Stimulated activated naive B cell treated with anti-CD40 and anti-IgM and Interleukin-4, amounts not matched to agents 10 μg/mL and 1 μg/mL and 100 μg/mL, for 72 hours (primary cell): ENCODE data around the gene FIBP.

Experiments
- ATAC-seq, 2 donors: fragments of 150-1000 bp; cut with Tn5 transposase; replicated peaks; 2 replicates each; pipeline ENCODE4 v1.10.0; 2021; ENCODE audit warnings: moderate library complexity in 1 of 2
- DNase-seq: peaks from one replicate; pipeline ENCODE4 v3.0.0; 2021
- H3K27ac Mint-ChIP-seq: one replicate; pipeline ENCODE4 v1.8.0; 2022; ENCODE audit warnings: mild to moderate bottlenecking, mixed read lengths
- H3K27me3 Mint-ChIP-seq, 2 donors: one replicate each; pipeline ENCODE4 v1.8.0; 2022; ENCODE audit warnings: mixed read lengths in 2 of 2
- H3K36me3 Mint-ChIP-seq, 2 donors: one replicate each; pipeline ENCODE4 v1.8.0; 2022; ENCODE audit warnings: mixed read lengths in 2 of 2, mild to moderate bottlenecking in 1 of 2
- H3K4me1 Mint-ChIP-seq, 2 donors: one replicate each; pipeline ENCODE4 v1.8.0; 2022; ENCODE audit warnings: mixed read lengths in 2 of 2, mild to moderate bottlenecking in 1 of 2
- H3K4me3 Mint-ChIP-seq, 2 donors: one replicate each; pipeline ENCODE4 v1.8.0; 2022; ENCODE audit warnings: mild to moderate bottlenecking in 2 of 2, mixed read lengths in 2 of 2, moderate library complexity in 1 of 2
- H3K9me3 Mint-ChIP-seq, 2 donors: one replicate each; pipeline ENCODE4 v1.8.0; 2022; ENCODE audit warnings: mixed read lengths in 2 of 2, mild to moderate bottlenecking in 1 of 2

Gene FIBP

GRCh38 chr11:65888163-65888814 is at the start of gene FIBP:
TSS of gene FIBP (minus strand) at chr11:65888471. CDS start at chr11:65888418, 53 bp downstream.
- peak; percentile 62 to 66 for ATAC-seq
- H3K36me3 Mint-ChIP-seq = peaks cover 29 to 40% of the 10 kb centered on the region in 2 donors
- peak; percentile 91 for DNase-seq
- peak within 1 kb of the TSS; percentile 95 for H3K27ac Mint-ChIP-seq
- no peaks in the 10 kb centered on the region for H3K9me3 Mint-ChIP-seq
- peak within 1 kb of the TSS; percentile 95 to 97 for H3K4me3 Mint-ChIP-seq
- H3K27me3 Mint-ChIP-seq = no peaks in the 10 kb centered on the region
- H3K4me1 Mint-ChIP-seq = peaks cover 51 to 79% of the 10 kb centered on the region in 2 donors

- H3K4me1 Mint-ChIP-seq = peaks cover 14 to 15% of the 10 kb centered on the region in 2 donors
- peaks cover 0 to 11% of the 10 kb centered on the region in 2 donors for H3K27me3 Mint-ChIP-seq
- no peak overlapping the region for H3K27ac Mint-ChIP-seq
- H3K36me3 Mint-ChIP-seq = no peaks in the 10 kb centered on the region
- no peak for ATAC-seq
- H3K9me3 Mint-ChIP-seq = no peaks in the 10 kb centered on the region
- DNase-seq = no peak
- H3K4me3 Mint-ChIP-seq = no peak overlapping the region
Measured at GRCh38 chr11:65937766-65938165, 49.5 kb upstream of the FIBP start.

- peaks cover 0 to 11% of the 10 kb centered on the region in 2 donors for H3K27me3 Mint-ChIP-seq
- DNase-seq = no peak
- no peak for ATAC-seq
- H3K9me3 Mint-ChIP-seq = no peaks in the 10 kb centered on the region
- H3K27ac Mint-ChIP-seq = no peak overlapping the region
- H3K4me3 Mint-ChIP-seq = no peak overlapping the region
- peaks cover 4 to 14% of the 10 kb centered on the region in 2 donors for H3K4me1 Mint-ChIP-seq
- H3K36me3 Mint-ChIP-seq = no peaks in the 10 kb centered on the region
Measured at GRCh38 chr11:65934014-65934413, 45.7 kb upstream of the FIBP start.

- no peaks in the 10 kb centered on the region for H3K9me3 Mint-ChIP-seq
- ATAC-seq (no peak), DNase-seq (no peak)
- H3K36me3 Mint-ChIP-seq = no peaks in the 10 kb centered on the region
- peaks cover 0 to 6% of the 10 kb centered on the region in 2 donors for H3K27me3 Mint-ChIP-seq
- no peak overlapping the region for H3K27ac Mint-ChIP-seq
- no peak overlapping the region for H3K4me3 Mint-ChIP-seq
- peaks cover 18 to 28% of the 10 kb centered on the region in 2 donors for H3K4me1 Mint-ChIP-seq
Measured at GRCh38 chr11:65932558-65932919, 44.3 kb upstream of the FIBP start.

- peaks cover 21 to 34% of the 10 kb centered on the region in 2 donors for H3K4me1 Mint-ChIP-seq
- DNase-seq (no peak), ATAC-seq (no peak)
- H3K36me3 Mint-ChIP-seq = no peaks in the 10 kb centered on the region
- H3K27me3 Mint-ChIP-seq = peaks cover 0 to under 1% of the 10 kb centered on the region in 2 donors
- H3K27ac Mint-ChIP-seq = no peak overlapping the region
- H3K4me3 Mint-ChIP-seq = no peak overlapping the region
- no peaks in the 10 kb centered on the region for H3K9me3 Mint-ChIP-seq
Measured at GRCh38 chr11:65931773-65932557, 43.7 kb upstream of the FIBP start.

GRCh38 chr11:65928667-65929066 is 40.4 kb upstream of the FIBP start:
- peak; percentile 16 to 19 for ATAC-seq
- Mint-ChIP-seq H3K9me3 (no peaks in the 10 kb centered on the region), H3K36me3 (peaks cover 2 to 7% of the 10 kb centered on the region in 2 donors), H3K27ac (peak overlapping the region; percentile 96), H3K27me3 (no peaks in the 10 kb centered on the region), H3K4me3 (peak overlapping the region; percentile 79 to 87), H3K4me1 (peaks cover 21 to 36% of the 10 kb centered on the region in 2 donors)
- DNase-seq = no peak

GRCh38 chr11:65927904-65928397 is 39.7 kb upstream of the FIBP start:
- peak overlapping the region; percentile 96 for H3K27ac Mint-ChIP-seq
- H3K4me1 Mint-ChIP-seq = peaks cover 21 to 36% of the 10 kb centered on the region in 2 donors
- no peaks in the 10 kb centered on the region for H3K27me3 Mint-ChIP-seq
- peaks cover 4 to 8% of the 10 kb centered on the region in 2 donors for H3K36me3 Mint-ChIP-seq
- ATAC-seq (peak; percentile 91 to 92), DNase-seq (peak; percentile 39)
- H3K9me3 Mint-ChIP-seq = no peaks in the 10 kb centered on the region
- H3K4me3 Mint-ChIP-seq = peak overlapping the region; percentile 79 to 87

GRCh38 chr11:65925397-65925796 is 37.1 kb upstream of the FIBP start:
- H3K9me3 Mint-ChIP-seq = no peaks in the 10 kb centered on the region
- no peak overlapping the region for H3K4me3 Mint-ChIP-seq
- no peak for ATAC-seq
- H3K27ac Mint-ChIP-seq = no peak overlapping the region
- H3K27me3 Mint-ChIP-seq = no peaks in the 10 kb centered on the region
- H3K36me3 Mint-ChIP-seq = peaks cover 19 to 22% of the 10 kb centered on the region in 2 donors
- H3K4me1 Mint-ChIP-seq = peaks cover 22 to 45% of the 10 kb centered on the region in 2 donors
- DNase-seq = no peak

GRCh38 chr11:65922565-65922964 is 34.3 kb upstream of the FIBP start:
- DNase-seq = no peak
- Mint-ChIP-seq H3K27me3 (no peaks in the 10 kb centered on the region), H3K4me3 (no peak overlapping the region), H3K36me3 (peaks cover 23 to 30% of the 10 kb centered on the region in 2 donors), H3K4me1 (peaks cover 13 to 35% of the 10 kb centered on the region in 2 donors), H3K27ac (no peak overlapping the region), H3K9me3 (no peaks in the 10 kb centered on the region)
- no peak for ATAC-seq

GRCh38 chr11:65921876-65922275 is 33.6 kb upstream of the FIBP start:
- Mint-ChIP-seq H3K4me1 (peaks cover 15 to 33% of the 10 kb centered on the region in 2 donors), H3K9me3 (no peaks in the 10 kb centered on the region), H3K27ac (peak overlapping the region; percentile 42), H3K27me3 (no peaks in the 10 kb centered on the region), H3K36me3 (peaks cover 26 to 34% of the 10 kb centered on the region in 2 donors), H3K4me3 (no peak overlapping the region)
- ATAC-seq = no peak
- no peak for DNase-seq

- DNase-seq (no peak), ATAC-seq (no peak)
- H3K36me3 Mint-ChIP-seq = peaks cover 30 to 36% of the 10 kb centered on the region in 2 donors
- H3K27me3 Mint-ChIP-seq = no peaks in the 10 kb centered on the region
- H3K4me3 Mint-ChIP-seq = peak overlapping the region in 1 of 2 donors; percentile 62
- no peak overlapping the region for H3K27ac Mint-ChIP-seq
- H3K9me3 Mint-ChIP-seq = no peaks in the 10 kb centered on the region
- peaks cover 23 to 40% of the 10 kb centered on the region in 2 donors for H3K4me1 Mint-ChIP-seq
Measured at GRCh38 chr11:65921033-65921555, 32.8 kb upstream of the FIBP start.

GRCh38 chr11:65920372-65920802 is 32.1 kb upstream of the FIBP start:
- Mint-ChIP-seq H3K4me1 (peaks cover 30 to 47% of the 10 kb centered on the region in 2 donors), H3K4me3 (peak overlapping the region; percentile 95 to 98), H3K27me3 (no peaks in the 10 kb centered on the region), H3K27ac (peak overlapping the region; percentile 93), H3K9me3 (no peaks in the 10 kb centered on the region), H3K36me3 (peaks cover 30 to 36% of the 10 kb centered on the region in 2 donors)
- ATAC-seq (no peak), DNase-seq (no peak)

- Mint-ChIP-seq H3K27me3 (no peaks in the 10 kb centered on the region), H3K4me1 (peaks cover 36 to 54% of the 10 kb centered on the region in 2 donors), H3K27ac (peak overlapping the region; percentile 93), H3K9me3 (no peaks in the 10 kb centered on the region), H3K4me3 (peak overlapping the region; percentile 95 to 98), H3K36me3 (peaks cover 30 to 35% of the 10 kb centered on the region in 2 donors)
- ATAC-seq = peak; percentile 48 to 51
- DNase-seq = no peak
Measured at GRCh38 chr11:65919573-65920371, 31.5 kb upstream of the FIBP start.
